ENCODE results near the gene NUDT22. TPM values are rescaled to one million over a fixed set of nuclear protein-coding genes. Genes with fewer than 3 reads are reported as not detected.

NUDT22 gene
- total RNA-seq, 1 experiment from 2014 or later: 31.9 TPM

DNA sequence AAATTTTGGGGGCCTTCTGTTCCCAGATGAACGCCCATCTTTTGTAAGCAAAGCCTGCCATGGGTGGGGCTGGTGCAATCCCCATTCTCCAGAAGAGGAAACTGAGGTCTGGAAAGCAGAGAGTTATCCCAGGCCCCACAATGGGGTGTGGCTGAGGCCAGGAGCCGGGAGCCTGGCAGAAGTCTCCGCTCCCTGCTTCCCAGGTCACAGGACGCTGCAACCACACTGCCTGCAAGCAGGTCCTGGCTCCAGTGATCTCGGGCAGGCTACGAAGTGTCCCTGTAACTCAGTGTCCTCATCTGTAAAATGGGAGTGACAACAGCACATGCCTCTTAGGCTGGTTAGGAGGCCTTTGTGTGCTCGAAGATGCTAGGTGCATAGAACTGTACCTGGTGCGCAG, 27.0 kb downstream of the NUDT22 start:
- no TSS peak for BruUV-seq (replicated peaks)
- POLR2A ChIA-PET: interaction anchor here (1.0 to 1.4 kb wide), 2 partner anchors 64 to 67 kb away, joined by 4 to 6 read pairs; partner anchors contain the start of genes PRDX5, STIP1 and TRMT112

GRCh38 chr11:64253481-64253880, 27.4 kb downstream of the NUDT22 start:
- H3K4me1 ChIP-seq: peaks cover 15% of the 10 kb centered on the region
- H3K27me3 ChIP-seq (replicated peaks; ENCODE audit: control insufficient read depth, insufficient read depth, low read length): no peaks in the 10 kb centered on the region
- no peaks in the 10 kb centered on the region for H3K27me3 Mint-ChIP-seq (ENCODE audit: insufficient read depth, unreplicated experiment)
- H3K9me3 ChIP-seq: no peaks in the 10 kb centered on the region
- H3K4me3 Mint-ChIP-seq (ENCODE audit: unreplicated experiment): no peak overlapping the region
- intact Hi-C loops (cut with micrococcal nuclease; ENCODE audit: unreplicated experiment): no loop called here
- H3K4me3 ChIP-seq (ENCODE audit: low read depth, low read length): no peak overlapping the region
- ChIA-PET CTCF (no interaction called here), POLR2A (no interaction called here)
- peaks cover 26% of the 10 kb centered on the region for H3K36me3 Mint-ChIP-seq (ENCODE audit: insufficient read depth, unreplicated experiment)
- H3K4me1 Mint-ChIP-seq (ENCODE audit: low read depth, unreplicated experiment): peaks cover 8% of the 10 kb centered on the region
- no TSS peak for BruUV-seq (replicated peaks)
- no peaks in the 10 kb centered on the region for H3K9me3 Mint-ChIP-seq (ENCODE audit: unreplicated experiment)
- TF ChIP-seq CTCF (IDR thresholded peaks at IDR 0.05; ENCODE audit: insufficient read depth in 1 of 2, low read depth in 1 of 2, low read length in 1 of 2, severe bottlenecking in 1 of 2, unreplicated experiment in 1 of 2): no peak
- no peak for DNase-seq
- peaks cover 4% of the 10 kb centered on the region for H3K36me3 ChIP-seq (ENCODE audit: control insufficient read depth, insufficient read depth, low read length)
- no peak overlapping the region for H3K27ac Mint-ChIP-seq (ENCODE audit: unreplicated experiment)

More for the DNA sequence above, 27.0 kb downstream of the NUDT22 start:
- Mint-ChIP-seq H3K27me3 (ENCODE audit: insufficient read depth, unreplicated experiment) (no peaks in the 10 kb centered on the region), H3K27ac (ENCODE audit: unreplicated experiment) (no peak overlapping the region), H3K4me1 (ENCODE audit: low read depth, unreplicated experiment) (peaks cover 8% of the 10 kb centered on the region), H3K9me3 (ENCODE audit: unreplicated experiment) (no peaks in the 10 kb centered on the region), H3K4me3 (ENCODE audit: unreplicated experiment) (peak overlapping the region; percentile 99), H3K36me3 (ENCODE audit: insufficient read depth, unreplicated experiment) (peaks cover 24% of the 10 kb centered on the region)
- CTCF ChIA-PET: interaction anchor here (1.6 kb wide), 1 partner anchor 18 kb away, joined by 13 read pairs; no protein-coding TSS in a partner anchor
- TF ChIP-seq CTCF (IDR thresholded peaks at IDR 0.05; ENCODE audit: insufficient read depth in 1 of 2, low read depth in 1 of 2, low read length in 1 of 2, severe bottlenecking in 1 of 2, unreplicated experiment in 1 of 2): no peak
- H3K27me3 ChIP-seq (replicated peaks; ENCODE audit: control insufficient read depth, insufficient read depth, low read length): no peaks in the 10 kb centered on the region
- peak overlapping the region; percentile 66 for H3K4me3 ChIP-seq (ENCODE audit: low read depth, low read length)
- H3K4me1 ChIP-seq: peaks cover 19% of the 10 kb centered on the region
- intact Hi-C loops (cut with micrococcal nuclease; ENCODE audit: unreplicated experiment): no loop called here
- peaks cover 4% of the 10 kb centered on the region for H3K36me3 ChIP-seq (ENCODE audit: control insufficient read depth, insufficient read depth, low read length)
- no peaks in the 10 kb centered on the region for H3K9me3 ChIP-seq
- no peak for DNase-seq

DNA sequence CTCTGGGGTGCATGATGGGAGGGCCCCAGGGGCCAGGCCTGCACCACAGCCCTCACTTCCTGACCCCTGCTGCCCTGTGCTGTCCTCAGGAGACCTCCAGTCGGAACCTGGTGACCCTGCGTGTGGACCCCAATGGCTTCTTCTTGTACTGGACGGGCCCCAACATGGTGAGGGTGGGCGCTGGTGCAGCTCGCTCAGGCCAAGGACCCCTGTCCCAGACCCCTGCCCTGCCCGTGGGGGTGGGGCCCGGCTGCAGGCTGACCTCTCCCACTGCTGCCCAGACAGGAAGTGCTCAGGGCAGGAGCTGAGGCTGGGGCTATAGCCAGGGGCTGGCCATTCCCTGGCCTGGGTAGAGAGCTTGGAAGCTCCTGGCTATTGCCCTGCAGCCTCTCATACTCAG, 28.3 kb downstream of the NUDT22 start:
- Histone ChIP-seq H3K9me3 (no peaks in the 10 kb centered on the region), H3K4me1 (peaks cover 14% of the 10 kb centered on the region), H3K36me3 (ENCODE audit: control insufficient read depth, insufficient read depth, low read length) (peaks cover 4% of the 10 kb centered on the region), H3K4me3 (ENCODE audit: low read depth, low read length) (no peak overlapping the region), H3K27me3 (replicated peaks; ENCODE audit: control insufficient read depth, insufficient read depth, low read length) (no peaks in the 10 kb centered on the region)
- ChIA-PET POLR2A (no interaction called here), CTCF (no interaction called here)
- no TSS peak for BruUV-seq (replicated peaks)
- Mint-ChIP-seq H3K4me1 (ENCODE audit: low read depth, unreplicated experiment) (peaks cover 4% of the 10 kb centered on the region), H3K9me3 (ENCODE audit: unreplicated experiment) (no peaks in the 10 kb centered on the region), H3K36me3 (ENCODE audit: insufficient read depth, unreplicated experiment) (peaks cover 30% of the 10 kb centered on the region), H3K27ac (ENCODE audit: unreplicated experiment) (no peak overlapping the region), H3K4me3 (ENCODE audit: unreplicated experiment) (no peak overlapping the region), H3K27me3 (ENCODE audit: insufficient read depth, unreplicated experiment) (no peaks in the 10 kb centered on the region)
- no peak for TF ChIP-seq CTCF (IDR thresholded peaks at IDR 0.05; ENCODE audit: insufficient read depth in 1 of 2, low read depth in 1 of 2, low read length in 1 of 2, severe bottlenecking in 1 of 2, unreplicated experiment in 1 of 2)
- DNase-seq: no peak
- intact Hi-C loops (cut with micrococcal nuclease; ENCODE audit: unreplicated experiment): no loop called here

Measured in Caco-2 (cell line).